NOMO-1 (cell line): ENCODE results near the gene AGBL1.

Experiments
- DNase-seq, 2 experiments: peaks; one replicate each; lab custom pipeline; 2025; ENCODE audit not compliant: unreplicated experiment in 2 of 2; lab: John Stamatoyannopoulos, UW

The AGBL1 gene

GRCh38 chr15:86676002-86676401, 596.3 kb downstream of the AGBL1 start:
- DNase-seq = no peak

GRCh38 chr15:86677278-86677677, 597.6 kb downstream of the AGBL1 start:
- DNase-seq = no peak

GRCh38 chr15:86685263-86685662, 605.6 kb downstream of the AGBL1 start:
- no peak for DNase-seq

- no peak for DNase-seq
These were observed 609.3 kb downstream of the AGBL1 start for GRCh38 chr15:86689006-86689405.

GRCh38 chr15:86690566-86690965, 610.9 kb downstream of the AGBL1 start:
- DNase-seq = no peak

- no peak for DNase-seq
These were observed 611.5 kb downstream of the AGBL1 start for GRCh38 chr15:86691091-86691663.

GRCh38 chr15:86700864-86701610, 621.4 kb downstream of the AGBL1 start:
- DNase-seq = no peak

- DNase-seq = no peak
These were observed 621.9 kb downstream of the AGBL1 start for GRCh38 chr15:86701611-86701963.

- DNase-seq = no peak
These were observed 627.1 kb downstream of the AGBL1 start for GRCh38 chr15:86706813-86707212.

- no peak for DNase-seq
These were observed 631.8 kb downstream of the AGBL1 start for GRCh38 chr15:86711476-86711875.

- no peak for DNase-seq
These were observed 634.6 kb downstream of the AGBL1 start for GRCh38 chr15:86714241-86714640.

- no peak for DNase-seq
These were observed 646.0 kb downstream of the AGBL1 start for GRCh38 chr15:86725628-86726027.

- DNase-seq = no peak
These were observed 655.8 kb downstream of the AGBL1 start for GRCh38 chr15:86735247-86736040.

- no peak for DNase-seq
These were observed 662.2 kb downstream of the AGBL1 start for GRCh38 chr15:86741917-86742316.

- no peak for DNase-seq
These were observed 663.7 kb downstream of the AGBL1 start for GRCh38 chr15:86743283-86743903.

GRCh38 chr15:86744198-86744780, 664.6 kb downstream of the AGBL1 start:
- DNase-seq = no peak

- no peak for DNase-seq
These were observed 671.4 kb downstream of the AGBL1 start for GRCh38 chr15:86751116-86751515.

GRCh38 chr15:86754846-86755245, 675.2 kb downstream of the AGBL1 start:
- DNase-seq = no peak

GRCh38 chr15:86756688-86757087, 677.0 kb downstream of the AGBL1 start:
- no peak for DNase-seq

GRCh38 chr15:86759800-86760523, 680.3 kb downstream of the AGBL1 start:
- no peak for DNase-seq
